ENCODE results near the gene MSI2.

GRCh38 chr17:57570724-57571344 is 314.5 kb downstream of the MSI2 start:
- no peak for TF ChIP-seq EZH2 (IDR thresholded peaks at IDR 0.05; ENCODE audit: insufficient read depth, poor library complexity, severe bottlenecking)
- no peak for TF ChIP-seq EZH2phosphoT487 (IDR thresholded peaks at IDR 0.05; ENCODE audit: insufficient read depth, low read depth)

All from GM23248 (cell line).